ENCODE measurements around the gene MYO1D.

- no peak for TF ChIP-seq ZNF75D (CRISPR knock-in tag; IDR thresholded peaks at IDR 0.05; ENCODE audit: borderline replicate concordance)
- TF ChIP-seq ELF1 (CRISPR knock-in tag; IDR thresholded peaks at IDR 0.05): no peak
- no peak for TF ChIP-seq SMAD1 (CRISPR knock-in tag; IDR thresholded peaks at IDR 0.05; ENCODE audit: borderline replicate concordance, low read depth)
- no peak for TF ChIP-seq NBN (conservative IDR thresholded peaks at IDR 0.05)
- no peak for TF ChIP-seq CTCF (CRISPR knock-in tag; IDR thresholded peaks at IDR 0.05)
- TF ChIP-seq PHF20 (CRISPR knock-in tag; IDR thresholded peaks at IDR 0.05): no peak
Measured at GRCh38 chr17:32903774-32904673, 27.1 kb upstream of the MYO1D start.

Data from HepG2 (cell line).